ENCODE measurements around the gene KRT36.

GRCh38 chr17:41494524-41494923 lies 4.8 kb upstream of the KRT36 start:
- TF ChIP-seq POLR2A (IDR thresholded peaks at IDR 0.05) (no peak), CTCF (IDR thresholded peaks at IDR 0.05) (no peak)
